NCI-H524 (cell line): ENCODE results near the gene SLC12A8.
A peak's percentile ranks its signal among the peaks of the same experiment; 100 is the strongest.

Experiments used
- DNase-seq, 2 experiments: peaks; one replicate each; lab custom pipeline; 2025; lab: John Stamatoyannopoulos, UW

Gene SLC12A8, protein sequence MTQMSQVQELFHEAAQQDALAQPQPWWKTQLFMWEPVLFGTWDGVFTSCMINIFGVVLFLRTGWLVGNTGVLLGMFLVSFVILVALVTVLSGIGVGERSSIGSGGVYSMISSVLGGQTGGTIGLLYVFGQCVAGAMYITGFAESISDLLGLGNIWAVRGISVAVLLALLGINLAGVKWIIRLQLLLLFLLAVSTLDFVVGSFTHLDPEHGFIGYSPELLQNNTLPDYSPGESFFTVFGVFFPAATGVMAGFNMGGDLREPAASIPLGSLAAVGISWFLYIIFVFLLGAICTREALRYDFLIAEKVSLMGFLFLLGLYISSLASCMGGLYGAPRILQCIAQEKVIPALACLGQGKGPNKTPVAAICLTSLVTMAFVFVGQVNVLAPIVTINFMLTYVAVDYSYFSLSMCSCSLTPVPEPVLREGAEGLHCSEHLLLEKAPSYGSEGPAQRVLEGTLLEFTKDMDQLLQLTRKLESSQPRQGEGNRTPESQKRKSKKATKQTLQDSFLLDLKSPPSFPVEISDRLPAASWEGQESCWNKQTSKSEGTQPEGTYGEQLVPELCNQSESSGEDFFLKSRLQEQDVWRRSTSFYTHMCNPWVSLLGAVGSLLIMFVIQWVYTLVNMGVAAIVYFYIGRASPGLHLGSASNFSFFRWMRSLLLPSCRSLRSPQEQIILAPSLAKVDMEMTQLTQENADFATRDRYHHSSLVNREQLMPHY

DNA sequence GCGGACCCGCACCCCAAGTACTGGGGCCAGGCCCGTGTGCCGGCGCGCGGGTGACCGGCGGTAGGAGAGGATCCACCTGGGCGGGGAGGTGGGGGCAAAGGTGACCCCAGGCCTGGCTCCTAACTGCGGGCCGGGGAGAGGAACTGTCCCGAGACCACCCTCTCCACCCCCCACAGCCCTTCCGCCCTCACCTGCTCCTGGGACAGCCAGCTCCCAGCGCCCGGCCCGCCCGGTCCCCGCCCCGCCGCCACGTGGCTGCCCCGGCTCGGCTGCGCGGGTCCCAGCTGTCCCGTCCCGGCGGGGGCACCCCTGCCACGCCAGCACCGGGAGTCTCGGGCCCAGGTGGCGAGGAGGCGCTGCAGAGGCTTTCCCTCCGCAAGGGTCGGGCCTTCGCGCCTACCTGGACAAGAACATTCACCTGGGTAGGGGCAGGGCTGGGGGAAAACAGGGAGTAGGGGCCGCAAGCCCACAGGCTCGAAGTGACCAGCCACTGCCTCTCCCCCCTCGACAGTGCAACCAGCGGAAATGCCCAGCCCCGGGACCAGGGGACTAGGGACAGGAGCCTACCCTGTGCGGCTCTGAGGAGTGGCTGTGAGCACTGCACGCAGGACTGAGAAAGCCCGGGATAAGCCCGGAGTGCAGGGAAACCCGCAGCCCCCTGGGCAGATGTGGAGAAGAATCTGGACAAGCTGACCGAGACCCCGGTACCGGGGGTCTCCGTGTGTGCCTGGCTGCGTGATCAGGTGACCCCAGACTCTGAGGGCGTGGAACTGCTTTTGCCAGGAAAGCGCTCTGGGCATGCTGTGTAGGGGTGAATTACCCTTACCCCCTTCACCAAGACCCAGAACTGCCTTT lies at the start of gene SLC12A8:
TSS of gene SLC12A8 (minus strand) at position 240 of the 855 bp plus-strand sequence. CDS start 1,399 bp downstream, outside the sequence.
- peak in 1 of 2 experiments; percentile 13 for DNase-seq

DNA sequence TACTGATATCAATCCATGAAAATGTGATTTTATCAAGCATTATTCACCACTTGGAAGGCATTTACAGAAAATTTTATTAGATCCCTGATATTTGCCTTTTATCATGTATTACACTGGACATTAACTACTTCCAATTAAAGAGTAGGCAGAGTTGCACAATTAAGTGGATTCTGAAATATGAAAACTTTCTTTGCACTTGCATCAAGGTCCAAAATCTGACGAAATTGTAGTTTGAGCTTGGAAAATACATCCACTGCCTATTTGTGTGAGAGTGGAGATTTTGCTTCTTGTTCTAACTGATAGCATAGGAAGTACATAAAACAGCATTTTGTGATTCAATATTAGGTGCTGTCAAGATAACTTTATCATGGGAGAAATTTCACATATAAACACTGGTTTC lies 49.6 kb upstream of the SLC12A8 start:
- DNase-seq = no peak

DNA sequence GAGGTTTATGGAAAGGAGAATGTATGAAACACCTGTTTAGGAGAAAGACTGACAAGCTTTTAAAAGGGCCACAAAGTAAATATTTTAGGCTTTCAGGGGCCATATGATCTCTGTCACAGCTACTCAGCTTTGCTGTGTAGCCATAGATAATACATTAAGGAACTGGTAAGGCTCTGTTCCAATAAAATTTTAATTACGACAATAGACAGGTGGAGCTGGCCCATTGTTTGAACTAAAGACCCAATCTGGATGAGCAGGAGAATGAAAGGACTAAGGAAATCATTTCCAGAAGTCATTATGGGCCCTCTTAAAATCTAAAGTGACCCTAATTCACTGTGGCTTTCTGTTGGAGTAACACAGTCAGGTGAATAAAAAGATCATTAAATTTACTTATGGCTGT lies 48.5 kb upstream of the SLC12A8 start:
- DNase-seq = no peak

DNA sequence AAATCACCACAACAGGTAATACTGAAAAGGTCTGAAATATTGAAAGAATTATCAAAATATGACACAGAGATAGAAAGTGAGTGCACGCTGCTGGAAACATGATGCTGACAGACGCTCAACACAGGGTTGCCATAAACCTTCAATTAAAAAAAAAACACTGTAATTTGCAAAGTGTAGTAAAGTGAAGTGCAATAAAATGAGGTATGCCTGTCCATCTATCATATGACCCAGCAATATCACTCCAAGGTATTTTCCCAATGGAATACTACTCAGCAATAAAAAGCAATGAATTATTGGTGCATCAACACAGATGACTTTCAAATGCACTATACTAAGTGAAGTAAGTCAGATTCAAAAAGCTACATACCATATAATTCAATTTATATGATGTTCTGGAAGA lies 47.6 kb upstream of the SLC12A8 start:
- DNase-seq = no peak

DNA sequence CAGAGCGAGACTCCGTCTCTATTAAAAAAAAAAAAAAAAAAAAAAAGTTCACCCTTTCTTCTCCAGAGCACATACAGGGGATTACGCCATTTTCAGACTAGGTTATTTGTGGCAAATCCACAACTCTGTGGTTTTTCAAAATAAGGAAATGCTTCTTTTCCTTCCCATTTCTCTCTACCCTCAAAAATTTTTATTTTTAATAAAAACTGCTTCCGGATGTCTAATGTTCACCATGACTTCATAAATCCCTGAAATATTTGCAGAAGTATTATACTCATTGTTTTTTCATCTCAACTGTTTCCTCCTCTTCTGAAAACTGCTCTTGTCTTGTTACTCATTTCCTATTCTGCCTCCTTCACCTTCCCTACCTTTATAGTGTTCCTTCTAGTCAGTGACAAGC lies 45.0 kb upstream of the SLC12A8 start:
- no peak for DNase-seq

DNA sequence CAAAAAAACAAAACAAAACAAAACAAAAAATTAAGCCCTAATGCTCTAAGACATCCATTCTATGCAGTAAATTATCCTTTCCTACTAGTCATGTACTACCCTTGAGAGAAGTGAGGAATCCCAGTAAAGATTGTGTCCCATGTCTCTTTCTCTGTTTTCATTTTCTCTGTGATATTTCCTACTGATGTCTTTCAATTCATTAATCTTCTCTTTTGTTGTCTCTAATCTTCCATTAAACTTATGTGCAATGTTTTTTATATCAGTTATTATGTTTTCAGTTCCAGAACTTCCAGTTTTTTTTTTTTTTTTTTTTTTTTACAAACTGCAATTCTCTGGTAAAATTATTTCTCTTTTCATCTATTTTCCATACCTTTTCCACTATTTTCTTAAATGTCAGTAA lies 44.1 kb upstream of the SLC12A8 start:
- DNase-seq = no peak

DNA sequence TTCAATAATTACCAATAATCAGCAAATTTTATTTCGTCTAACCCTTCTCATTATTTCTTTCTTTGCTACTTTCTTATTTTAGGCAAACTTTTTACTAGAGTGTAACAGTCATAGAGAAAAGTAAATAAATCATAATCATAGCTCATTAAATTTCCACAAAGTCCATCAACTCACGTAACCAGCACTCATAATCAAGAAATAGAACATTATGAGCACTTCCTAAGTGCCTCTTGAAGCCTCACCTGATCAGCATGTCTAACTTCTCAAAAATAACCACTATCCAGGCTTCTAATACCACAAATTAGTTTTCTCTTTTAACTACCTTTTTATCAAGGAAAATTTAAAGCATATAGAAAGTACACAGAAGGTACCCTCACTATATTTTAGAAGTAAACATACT lies 38.4 kb upstream of the SLC12A8 start:
- no peak for DNase-seq

DNA sequence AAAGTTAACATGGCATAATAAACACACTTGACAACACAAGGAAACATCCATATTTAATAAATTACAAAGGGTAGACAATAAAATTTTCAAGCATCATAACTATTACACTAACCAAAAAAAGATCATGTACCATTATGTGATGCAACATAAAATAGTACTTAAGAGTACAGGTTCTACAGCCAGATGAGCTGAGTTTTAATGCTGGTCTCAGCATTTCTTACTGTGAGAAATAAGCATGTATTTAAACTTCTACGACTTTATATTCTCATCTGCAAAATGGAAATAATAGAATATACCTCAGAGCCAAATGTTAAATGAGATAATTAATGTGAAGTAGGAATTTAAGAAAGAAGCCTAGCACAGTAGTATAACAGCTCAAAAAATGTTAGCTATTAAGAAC lies 33.7 kb upstream of the SLC12A8 start:
- DNase-seq = no peak

DNA sequence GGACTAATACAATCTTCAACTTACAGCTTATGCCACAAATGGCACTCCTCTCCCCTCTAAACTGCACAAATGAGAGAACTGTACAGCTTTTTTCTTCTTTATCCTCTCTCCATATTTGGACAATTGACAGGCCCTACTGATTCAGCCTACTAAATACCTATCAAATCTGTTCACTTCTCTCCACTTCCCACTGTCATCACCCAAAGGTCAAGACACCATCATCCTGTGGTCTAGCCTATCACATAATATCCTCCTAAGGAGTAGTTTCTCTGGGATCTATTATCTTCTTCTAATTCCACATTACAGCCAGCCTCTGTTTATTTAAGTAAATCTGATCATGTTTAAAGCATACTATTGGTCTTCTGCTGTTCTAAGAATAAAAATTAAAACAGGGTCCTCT lies 33.0 kb upstream of the SLC12A8 start:
- DNase-seq = no peak

DNA sequence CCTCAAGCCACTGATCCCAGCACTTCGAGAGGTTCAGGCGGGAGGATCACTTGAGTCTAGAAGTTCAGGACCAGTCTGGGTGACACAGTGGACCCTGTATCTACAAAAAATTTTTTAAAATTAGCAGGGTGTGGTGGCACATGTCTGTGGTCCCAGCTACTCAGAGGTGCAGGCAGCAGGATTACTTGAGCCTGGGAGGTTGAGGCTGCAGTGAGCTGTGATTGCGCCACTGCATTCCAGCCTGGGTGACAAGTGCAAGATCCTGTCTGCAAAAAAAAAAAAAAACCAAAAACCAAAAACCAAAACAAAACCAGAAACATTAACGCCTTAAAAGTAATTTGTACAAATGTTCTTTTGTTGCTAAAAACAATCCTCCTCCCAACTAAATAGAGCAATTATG lies 27.9 kb upstream of the SLC12A8 start:
- DNase-seq = no peak

DNA sequence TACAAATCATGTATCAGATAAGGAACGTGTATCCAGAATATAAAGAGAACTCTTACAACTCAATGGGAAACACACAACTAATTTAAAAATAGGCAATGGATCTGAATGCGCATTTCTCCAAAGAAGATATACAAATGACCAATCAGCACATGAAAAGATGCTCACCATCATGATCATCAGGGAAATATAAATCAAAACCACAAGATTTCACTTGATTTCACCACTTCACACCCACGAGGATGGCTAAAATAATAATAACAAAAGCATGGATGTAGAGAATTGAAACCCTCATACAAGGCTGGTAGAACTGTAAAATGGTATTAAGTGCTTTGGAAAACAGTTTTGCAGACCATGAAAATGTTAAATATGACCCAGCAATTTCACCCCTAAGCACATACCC lies 26.7 kb upstream of the SLC12A8 start:
- DNase-seq = no peak

DNA sequence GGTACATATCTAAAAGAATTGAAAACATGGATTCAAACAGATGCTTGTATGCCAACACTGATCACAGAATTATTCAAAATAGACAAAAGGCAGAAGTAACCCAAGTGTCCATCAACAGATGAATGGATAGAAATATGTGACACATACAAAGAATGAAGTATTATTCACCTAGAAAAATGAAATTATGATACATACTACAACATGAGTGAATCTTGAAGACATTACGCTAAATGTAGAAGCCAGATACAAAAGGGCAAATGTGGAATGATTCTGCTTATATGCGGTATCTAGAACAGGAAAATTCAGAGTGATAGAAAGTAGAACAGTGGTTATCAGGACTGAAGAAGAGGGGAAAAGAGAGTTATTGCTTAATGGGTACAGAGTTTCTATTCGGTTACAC lies 26.2 kb upstream of the SLC12A8 start:
- DNase-seq = no peak

DNA sequence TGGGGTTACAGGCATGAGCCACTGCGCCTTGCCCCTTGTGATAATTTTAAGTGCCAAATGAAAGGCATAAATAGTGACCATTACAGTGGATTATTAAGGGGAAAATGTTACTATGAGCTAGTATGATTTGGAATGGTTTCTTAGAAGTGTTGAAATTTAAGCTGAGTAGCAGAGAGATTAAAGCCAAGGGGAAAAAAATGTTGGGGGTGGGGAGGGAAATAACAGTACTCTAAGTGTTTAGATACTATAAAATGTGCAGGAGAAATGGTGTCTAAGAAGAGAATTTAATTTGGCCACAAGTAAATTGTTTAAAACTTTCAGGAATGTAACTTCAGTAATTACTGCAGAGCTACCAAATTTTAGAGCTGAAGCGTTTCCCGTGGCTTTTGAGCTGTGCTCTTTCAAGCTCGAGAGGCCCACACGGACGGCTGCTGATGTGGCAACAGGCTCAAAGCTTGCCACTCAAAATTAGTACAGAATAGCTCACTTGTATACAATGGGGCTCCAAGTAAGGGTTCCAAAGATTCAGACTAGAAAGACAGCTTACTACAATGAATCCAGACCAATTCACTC lies 23.9 kb upstream of the SLC12A8 start:
- DNase-seq = no peak

DNA sequence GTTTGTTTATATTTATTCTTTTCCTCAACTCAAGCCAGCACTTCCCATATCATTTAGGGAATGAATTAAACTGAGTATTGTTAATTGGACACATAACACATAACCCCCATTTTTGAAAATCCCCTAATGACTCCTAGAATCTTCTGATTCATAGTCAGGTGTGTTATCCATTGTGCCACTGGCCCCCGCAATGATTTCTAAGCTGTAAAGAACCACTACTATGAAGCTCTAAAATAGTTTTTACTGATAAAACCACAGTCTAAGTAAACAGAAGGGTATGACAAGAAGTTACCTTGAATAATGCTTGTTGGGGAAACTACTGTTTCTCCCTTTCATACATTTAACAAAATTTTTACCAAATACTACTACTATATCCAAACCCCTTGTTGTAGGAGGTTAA lies 22.3 kb upstream of the SLC12A8 start:
- no peak for DNase-seq

DNA sequence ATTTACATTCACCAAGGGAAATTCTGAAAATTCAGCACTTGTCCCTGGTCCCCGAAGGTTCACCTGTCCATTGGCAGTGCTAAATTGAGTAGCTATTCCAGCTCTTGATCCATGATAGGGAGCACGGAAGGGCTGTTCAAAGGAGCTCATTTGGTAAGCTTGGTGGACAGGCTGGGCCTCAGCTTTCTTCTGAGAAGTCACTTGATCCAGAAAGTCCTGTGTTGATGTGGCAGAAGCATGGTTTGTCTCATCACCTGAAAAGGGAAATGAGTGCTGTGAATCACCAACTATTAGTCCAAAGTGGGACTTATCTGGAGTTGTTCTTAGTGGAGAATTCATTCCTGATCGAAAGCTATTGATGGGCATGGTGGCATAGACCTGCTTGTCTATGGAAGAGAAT lies 19.9 kb upstream of the SLC12A8 start:
- no peak for DNase-seq

DNA sequence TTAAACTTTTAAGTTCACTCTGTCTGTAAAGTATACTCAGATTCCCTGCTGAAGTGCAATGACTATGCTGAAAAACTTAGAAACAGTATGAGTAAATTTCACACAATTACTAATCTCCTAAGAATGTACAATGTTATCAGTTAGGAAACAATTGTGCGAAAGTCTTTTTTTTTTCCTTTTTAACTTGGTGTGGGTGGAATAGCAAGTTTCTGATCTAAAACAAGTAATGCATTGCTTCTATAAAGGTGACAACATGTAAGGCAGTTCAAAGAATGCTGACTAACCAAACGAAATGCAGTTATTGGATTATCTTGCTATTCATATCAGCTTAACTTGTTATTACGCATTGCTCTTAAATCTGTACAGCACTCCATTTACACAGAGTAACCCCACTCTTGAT lies 19.3 kb upstream of the SLC12A8 start:
- DNase-seq = peak in 1 of 2 experiments; percentile 7

DNA sequence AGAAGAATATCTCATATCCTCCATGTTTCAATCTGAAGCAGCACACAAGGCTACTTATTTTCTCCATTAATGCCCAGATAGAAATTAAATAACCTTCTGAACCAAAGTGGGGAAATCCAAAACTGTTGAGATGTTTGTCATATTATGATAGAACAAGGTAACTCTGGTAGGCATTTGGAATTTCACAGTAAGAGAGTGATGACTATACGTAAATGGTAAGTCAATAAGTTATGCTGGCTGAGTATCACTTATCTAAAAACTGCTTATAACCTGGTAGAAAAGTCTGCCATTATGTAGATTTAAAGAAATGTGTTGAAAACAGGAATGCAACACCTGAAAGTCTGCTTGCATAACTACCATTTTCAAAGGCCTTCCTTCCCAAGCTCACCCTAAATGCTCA lies 17.2 kb upstream of the SLC12A8 start:
- DNase-seq = no peak

DNA sequence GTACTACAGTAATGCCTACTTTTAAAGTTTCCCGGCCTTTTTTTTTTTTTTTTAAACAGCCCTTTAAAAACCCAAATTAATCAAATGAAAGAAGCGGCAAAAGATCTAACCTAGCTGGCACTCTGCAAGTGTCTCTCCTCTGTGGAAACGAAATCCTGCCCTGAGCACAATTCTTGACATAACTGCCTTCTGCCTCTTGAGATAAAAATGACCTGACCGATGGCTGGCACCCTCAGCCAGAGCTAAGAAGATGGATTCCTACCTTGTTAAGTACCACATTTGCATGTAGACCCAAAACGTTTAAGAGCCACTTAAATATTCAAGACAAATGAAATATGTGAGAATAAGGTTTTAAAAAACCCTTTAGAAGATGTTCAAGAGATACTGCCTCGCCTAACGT lies 16.6 kb upstream of the SLC12A8 start:
- no peak for DNase-seq

DNA sequence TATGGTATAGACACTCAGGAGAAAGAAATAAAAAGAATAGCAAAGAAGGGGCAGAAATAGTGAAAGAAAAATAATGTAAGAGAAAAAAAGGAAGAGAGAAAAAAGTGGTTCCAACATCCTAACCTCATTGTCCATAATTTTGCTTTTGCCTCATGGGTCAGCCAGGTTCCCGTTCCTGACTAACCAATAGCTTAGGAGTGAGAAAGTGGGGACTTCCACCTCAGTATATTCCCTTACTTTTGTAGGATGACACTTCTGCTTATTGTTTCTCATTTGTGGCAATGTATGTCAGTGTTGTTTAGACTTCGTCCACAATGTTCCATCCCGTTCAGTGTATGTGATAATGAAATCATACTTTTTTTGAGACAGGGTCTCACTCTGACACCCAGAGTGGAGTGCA lies 9.3 kb upstream of the SLC12A8 start:
- DNase-seq = no peak

DNA sequence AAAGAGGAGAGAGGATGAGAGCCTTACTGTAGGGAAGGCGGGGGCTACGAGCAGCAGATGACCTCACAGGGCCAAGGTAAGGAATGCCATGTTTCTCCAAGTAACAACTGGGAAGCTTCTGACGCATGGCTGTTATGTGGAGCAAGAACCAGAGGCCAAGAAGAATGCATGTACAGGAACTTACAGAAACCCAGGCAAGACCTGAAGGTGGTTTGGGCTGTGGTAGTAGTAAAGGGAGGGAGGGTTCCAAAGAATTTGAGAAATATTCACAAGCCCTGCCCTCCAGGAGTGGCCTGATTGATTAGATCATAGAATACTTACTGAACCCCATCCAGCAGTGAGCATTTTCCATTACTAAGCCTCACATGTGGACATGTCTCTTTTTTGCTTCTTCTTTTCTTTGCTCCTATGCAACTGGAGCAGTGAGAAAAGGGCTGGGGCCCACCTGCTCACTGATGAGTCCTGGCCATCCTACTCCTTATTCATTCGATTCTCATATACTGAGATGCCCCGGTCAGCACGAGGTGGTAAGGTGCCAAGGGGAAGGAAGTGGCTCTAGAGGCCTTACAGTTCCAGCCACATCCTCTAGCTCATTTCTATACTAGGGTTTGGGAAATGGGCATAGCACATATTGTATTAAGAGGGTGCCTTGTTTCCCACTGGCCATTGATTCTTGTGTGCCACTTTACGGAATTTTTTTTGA lies 8.3 kb upstream of the SLC12A8 start:
- DNase-seq = no peak

DNA sequence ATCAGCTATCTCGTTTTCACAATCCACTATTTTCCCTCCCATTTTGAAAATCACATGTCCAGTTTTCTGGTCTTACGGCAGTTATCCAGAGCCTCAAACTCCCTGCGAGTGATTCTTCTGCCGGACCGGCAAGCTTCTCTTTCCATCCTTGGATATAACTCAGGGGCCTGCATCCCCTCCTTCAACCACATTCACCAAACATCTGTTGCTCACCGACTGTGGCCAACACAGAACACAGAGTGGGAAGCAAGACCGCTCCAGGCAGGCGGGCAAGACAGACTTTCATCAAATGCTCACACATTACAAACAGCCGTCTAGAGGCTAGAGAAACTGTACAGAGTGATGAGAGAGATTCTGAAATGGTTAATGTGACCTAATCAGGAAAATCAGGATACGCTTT lies 7.6 kb upstream of the SLC12A8 start:
- no peak for DNase-seq

DNA sequence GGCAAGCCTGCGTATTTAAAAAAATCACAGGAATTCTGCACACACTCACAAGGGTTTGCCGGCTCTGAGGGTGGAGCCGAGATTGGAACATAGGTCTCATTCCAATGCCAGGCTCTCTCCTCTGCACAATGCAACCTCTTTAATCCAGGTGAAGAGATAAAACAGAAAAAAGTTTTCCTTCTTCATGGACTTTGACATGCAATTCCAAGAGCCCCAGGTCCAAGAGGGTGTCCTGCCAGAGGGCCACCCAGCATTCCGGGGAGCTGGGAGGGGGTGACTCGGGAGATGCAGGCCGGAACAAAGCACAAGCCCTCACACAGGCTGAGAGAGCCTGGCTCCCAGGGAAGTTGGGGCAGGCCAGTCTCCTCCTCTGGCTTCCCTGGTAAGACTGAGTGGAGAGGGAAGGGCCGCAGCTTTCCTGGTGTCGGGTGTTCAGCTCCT lies 6.7 kb upstream of the SLC12A8 start:
- no peak for DNase-seq
